ENCODE data around the gene TTC7B.

DNA sequence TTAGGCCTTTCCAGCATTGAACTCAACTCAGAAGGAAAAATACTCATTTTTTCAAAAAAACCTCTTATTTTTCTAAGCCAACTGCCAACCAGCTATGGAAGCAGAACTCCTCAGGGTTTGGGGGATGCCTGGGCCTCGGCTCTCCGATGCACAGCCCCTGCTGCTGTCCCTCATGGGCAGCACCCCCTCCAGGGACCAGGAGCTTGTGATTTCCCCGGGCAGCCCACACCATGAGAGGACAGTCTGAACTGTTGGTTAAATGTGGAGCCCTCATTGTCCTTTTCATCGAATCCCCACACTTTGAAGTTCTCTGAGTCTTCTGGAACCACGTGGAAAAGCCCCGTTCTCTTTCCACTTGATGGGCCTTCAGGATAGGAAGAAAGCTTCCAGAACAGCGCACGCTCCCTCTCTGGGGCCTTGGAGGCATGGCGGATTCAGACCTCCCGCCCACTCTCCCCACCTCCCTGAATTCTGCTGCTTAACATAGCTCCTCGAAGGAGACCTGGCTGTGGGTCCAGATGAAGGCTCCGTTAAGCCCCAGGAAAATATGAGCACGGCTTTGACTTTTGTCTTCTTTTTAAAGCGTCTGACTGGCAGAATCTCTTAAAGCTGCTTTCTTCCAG, 262.8 kb downstream of the TTC7B start:
- TF ChIP-seq EZH2phosphoT487 (IDR thresholded peaks at IDR 0.05; ENCODE audit: insufficient read depth, low read depth) = no peak
- TF ChIP-seq EZH2 (IDR thresholded peaks at IDR 0.05; ENCODE audit: insufficient read depth, poor library complexity, severe bottlenecking) = no peak
